ENCODE results near the gene RNASET2. TPM values are rescaled to one million over a fixed set of nuclear protein-coding genes. Genes with fewer than 3 reads are reported as not detected.
"Not testable (repeated sequence)": the region's sequence is repeated elsewhere in the genome, so short reads cannot be mapped to it uniquely, and the experiment has no call there.

Gene RNASET2
- polyA plus RNA-seq, 2 of the 4 experiments (the other 2 are of a cell fraction), result 9.3 to 11.2 TPM

DNA sequence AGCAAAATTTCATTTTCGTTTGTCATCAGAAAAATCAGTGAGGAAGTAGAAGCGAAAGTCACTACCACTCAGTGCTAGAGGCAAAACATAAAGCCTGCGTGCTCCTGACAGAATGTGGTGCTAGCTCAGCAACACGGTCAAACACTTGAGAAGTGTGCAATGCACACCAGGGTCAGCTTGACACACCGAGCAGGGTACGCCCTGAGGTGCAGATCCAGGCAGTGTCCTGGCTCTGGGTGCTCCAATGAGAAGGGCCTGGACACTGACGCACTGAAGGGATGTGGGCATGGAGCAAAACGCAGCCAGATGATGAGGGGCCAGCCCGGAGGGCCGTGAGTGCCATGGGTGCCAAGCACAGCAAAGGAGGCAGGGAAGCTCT lies 5.9 kb downstream of the RNASET2 start:
- ATAC-seq (no peak), FAIRE-seq (no peak), DNase-seq (ENCODE audit: low read depth in 1 of 2, low spot score in 1 of 2) (no peak)
- CTCF ChIA-PET, result interaction anchor here (0.6 to 3.2 kb wide), 8 partner anchors 15 to 176 kb away, joined by 3 to 13 read pairs (median 4); no protein-coding TSS in a partner anchor
- POLR2A ChIA-PET, result no interaction called here
- WGBS (ENCODE audit: missing lambda C conversion rate), result 82% methylated on average over 7 of the region's 10 CpGs
- Histone ChIP-seq H3K4me2 (no peak overlapping the region), H3K4me1 (no peaks in the 10 kb centered on the region), H3K27ac (no peak overlapping the region), H3K4me3 (no peak overlapping the region), H3K9me3 (no peaks in the 10 kb centered on the region)
- TF ChIP-seq GATA3 (IDR thresholded peaks at IDR 0.05; ENCODE audit: borderline replicate concordance) (no peak), MAFK (IDR thresholded peaks at IDR 0.05; ENCODE audit: partially characterized antibody) (peak; percentile 32)

DNA sequence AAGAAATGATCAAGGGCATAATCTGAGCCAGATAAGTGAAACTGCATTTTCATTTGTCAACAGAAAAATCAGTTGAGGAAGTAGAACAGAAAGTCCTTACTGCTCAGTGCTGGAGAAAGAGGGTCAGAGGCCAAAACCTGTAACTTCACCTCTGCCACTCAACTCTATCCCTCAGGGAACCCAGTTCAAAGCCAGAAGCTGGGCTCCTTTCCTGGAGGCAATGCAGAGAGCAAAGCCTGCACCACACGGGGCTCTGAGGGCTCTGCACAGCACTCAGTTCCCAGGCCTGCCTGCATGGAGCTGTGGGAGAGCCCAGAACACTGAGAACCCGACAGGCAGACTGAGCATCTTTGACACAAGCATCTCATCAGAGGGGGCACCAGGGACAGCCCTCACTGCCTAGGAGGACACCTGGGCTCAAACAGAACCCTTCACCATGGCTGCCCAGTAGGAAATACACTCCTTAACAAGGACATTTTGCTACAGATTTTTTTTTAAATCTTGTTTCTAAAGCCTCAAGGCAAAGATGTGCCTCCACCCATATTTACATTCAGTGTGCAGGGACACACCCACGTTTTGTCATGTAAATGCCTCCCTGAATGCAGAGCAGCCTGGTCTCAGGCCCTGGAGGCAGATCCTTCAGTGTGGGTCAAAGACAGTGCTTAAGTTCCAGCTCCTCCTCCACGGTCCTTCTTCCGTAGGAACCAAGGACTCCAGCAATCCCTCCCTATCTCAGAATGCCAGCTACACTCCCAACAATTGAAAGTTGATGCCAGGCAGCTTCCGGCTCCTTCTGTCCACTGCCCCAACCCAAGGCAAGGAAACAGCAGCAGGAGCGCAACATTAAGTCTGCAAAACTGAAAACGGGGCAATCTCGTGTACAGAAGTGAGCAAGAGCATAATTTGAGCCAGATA lies 6.6 kb downstream of the RNASET2 start:
- DNase-seq (ENCODE audit: low read depth in 1 of 2, low spot score in 1 of 2) (no peak), ATAC-seq (no peak), FAIRE-seq (no peak)
- no peaks in the 10 kb centered on the region for H3K4me1 ChIP-seq
- TF ChIP-seq, protein P1, sequence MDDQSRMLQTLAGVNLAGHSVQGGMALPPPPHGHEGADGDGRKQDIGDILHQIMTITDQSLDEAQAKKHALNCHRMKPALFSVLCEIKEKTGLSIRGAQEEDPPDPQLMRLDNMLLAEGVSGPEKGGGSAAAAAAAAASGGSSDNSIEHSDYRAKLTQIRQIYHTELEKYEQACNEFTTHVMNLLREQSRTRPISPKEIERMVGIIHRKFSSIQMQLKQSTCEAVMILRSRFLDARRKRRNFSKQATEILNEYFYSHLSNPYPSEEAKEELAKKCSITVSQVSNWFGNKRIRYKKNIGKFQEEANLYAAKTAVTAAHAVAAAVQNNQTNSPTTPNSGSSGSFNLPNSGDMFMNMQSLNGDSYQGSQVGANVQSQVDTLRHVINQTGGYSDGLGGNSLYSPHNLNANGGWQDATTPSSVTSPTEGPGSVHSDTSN (IDR thresholded peaks at IDR 0.05), result no peak
- TF ChIP-seq RAD21 (conservative IDR thresholded peaks at IDR 0.05 in 1 of 2, IDR thresholded peaks at IDR 0.05 in 1 of 2), result no peak
- TF ChIP-seq FOSB (CRISPR knock-in tag; IDR thresholded peaks at IDR 0.05), result no peak
- no peak for TF ChIP-seq RARB (CRISPR knock-in tag; IDR thresholded peaks at IDR 0.05)
- TF ChIP-seq, protein P2, sequence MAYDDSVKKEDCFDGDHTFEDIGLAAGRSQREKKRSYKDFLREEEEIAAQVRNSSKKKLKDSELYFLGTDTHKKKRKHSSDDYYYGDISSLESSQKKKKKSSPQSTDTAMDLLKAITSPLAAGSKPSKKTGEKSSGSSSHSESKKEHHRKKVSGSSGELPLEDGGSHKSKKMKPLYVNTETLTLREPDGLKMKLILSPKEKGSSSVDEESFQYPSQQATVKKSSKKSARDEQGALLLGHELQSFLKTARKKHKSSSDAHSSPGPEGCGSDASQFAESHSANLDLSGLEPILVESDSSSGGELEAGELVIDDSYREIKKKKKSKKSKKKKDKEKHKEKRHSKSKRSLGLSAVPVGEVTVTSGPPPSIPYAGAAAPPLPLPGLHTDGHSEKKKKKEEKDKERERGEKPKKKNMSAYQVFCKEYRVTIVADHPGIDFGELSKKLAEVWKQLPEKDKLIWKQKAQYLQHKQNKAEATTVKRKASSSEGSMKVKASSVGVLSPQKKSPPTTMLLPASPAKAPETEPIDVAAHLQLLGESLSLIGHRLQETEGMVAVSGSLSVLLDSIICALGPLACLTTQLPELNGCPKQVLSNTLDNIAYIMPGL (CRISPR knock-in tag; IDR thresholded peaks at IDR 0.05; ENCODE audit: borderline replicate concordance), result no peak
- TF ChIP-seq SMC3 (IDR thresholded peaks at IDR 0.05), result no peak
- no peak for TF ChIP-seq CHD4 (IDR thresholded peaks at IDR 0.05; ENCODE audit: borderline replicate concordance)
- TF ChIP-seq RNF2 (IDR thresholded peaks at IDR 0.05; ENCODE audit: borderline replicate concordance, low read depth), result no peak
- no peak for TF ChIP-seq HOXB13 (CRISPR knock-in tag; IDR thresholded peaks at IDR 0.05; ENCODE audit: low read depth)
- no peak for TF ChIP-seq CBX2 (IDR thresholded peaks at IDR 0.05; ENCODE audit: borderline replicate concordance, low read depth)
- TF ChIP-seq, protein P3, sequence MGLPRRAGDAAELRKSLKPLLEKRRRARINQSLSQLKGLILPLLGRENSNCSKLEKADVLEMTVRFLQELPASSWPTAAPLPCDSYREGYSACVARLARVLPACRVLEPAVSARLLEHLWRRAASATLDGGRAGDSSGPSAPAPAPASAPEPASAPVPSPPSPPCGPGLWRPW (IDR thresholded peaks at IDR 0.05), result no peak
- TF ChIP-seq JUN (IDR thresholded peaks at IDR 0.05), result no peak
- no peak overlapping the region for H3K4me3 ChIP-seq
- H3K27ac ChIP-seq, result no peak overlapping the region
- H3K4me2 ChIP-seq, result no peak overlapping the region
- WGBS (ENCODE audit: missing lambda C conversion rate), result 76% methylated on average over 8 of the region's 9 CpGs
- no peaks in the 10 kb centered on the region for H3K9me3 ChIP-seq
- ChIA-PET POLR2A (no interaction called here), CTCF (interaction anchor here (0.6 to 3.2 kb wide), 4 partner anchors 14 to 167 kb away, joined by 3 to 10 read pairs (median 6); no protein-coding TSS in a partner anchor)

DNA sequence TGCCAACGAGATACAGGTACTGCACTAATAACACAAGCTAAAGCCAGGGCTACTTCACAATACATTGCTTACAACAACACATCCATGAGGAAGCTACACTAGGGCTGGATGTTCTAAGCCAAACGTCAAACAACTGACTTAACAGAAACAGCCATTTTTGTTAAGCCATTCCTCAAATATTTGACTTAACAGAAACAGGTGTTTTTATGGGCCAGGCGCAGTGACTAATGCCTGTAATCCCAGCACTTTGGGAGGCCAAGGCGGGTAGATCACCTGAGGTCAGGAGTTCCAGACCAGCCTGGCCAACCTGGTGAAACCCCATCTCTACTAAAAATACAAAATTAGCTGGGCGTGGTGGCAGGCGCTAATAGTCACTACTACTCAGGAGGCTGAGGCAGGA lies 7.6 kb downstream of the RNASET2 start:
- POLR2A ChIA-PET; ATAC-seq; H3K27ac ChIP-seq; DNase-seq (ENCODE audit: low read depth in 1 of 2, low spot score in 1 of 2); H3K4me2 ChIP-seq; H3K9me3 ChIP-seq; FAIRE-seq; H3K4me3 ChIP-seq; H3K4me1 ChIP-seq: not testable (repeated sequence)
- WGBS (ENCODE audit: missing lambda C conversion rate), result 79% methylated on average over 6 of the region's 6 CpGs
- CTCF ChIA-PET, result interaction anchor here (1.1 kb wide), 1 partner anchor 173 kb away, joined by 5 read pairs; no protein-coding TSS in a partner anchor

DNA sequence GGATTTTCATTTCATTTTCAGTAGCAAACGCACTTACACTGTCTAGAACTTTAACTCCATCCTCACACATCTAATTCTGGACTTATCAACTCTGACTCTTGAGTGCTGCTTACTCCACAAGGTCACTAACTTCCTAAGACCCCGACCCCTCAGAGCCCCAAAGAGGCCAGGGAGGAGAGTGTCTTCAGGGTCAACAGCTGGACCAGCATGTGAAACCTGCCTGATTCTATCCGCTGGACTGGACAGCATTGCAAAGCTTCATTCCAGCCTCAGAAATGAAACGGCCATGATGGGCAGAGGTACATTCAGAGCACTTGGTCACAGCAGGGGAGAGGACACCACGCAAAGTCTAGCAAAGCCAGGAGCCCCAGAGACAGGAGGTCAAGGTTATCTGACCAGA lies 9.1 kb downstream of the RNASET2 start:
- POLR2A ChIA-PET, result no interaction called here
- no peak for TF ChIP-seq ZSCAN20 (CRISPR knock-in tag; IDR thresholded peaks at IDR 0.05)
- TF ChIP-seq ZNF302 (CRISPR knock-in tag; IDR thresholded peaks at IDR 0.05), result no peak
- TF ChIP-seq TP53 (CRISPR knock-in tag; IDR thresholded peaks at IDR 0.05), result no peak
- TF ChIP-seq HDAC2 (IDR thresholded peaks at IDR 0.05), result no peak
- no peak for TF ChIP-seq FOSL2 (IDR thresholded peaks at IDR 0.05)
- no peak for TF ChIP-seq FOSL2 (CRISPR knock-in tag; IDR thresholded peaks at IDR 0.05)
- TF ChIP-seq RAD21 (conservative IDR thresholded peaks at IDR 0.05 in 1 of 2, IDR thresholded peaks at IDR 0.05 in 1 of 2), result no peak
- no peak for TF ChIP-seq JUNB (IDR thresholded peaks at IDR 0.05)
- TF ChIP-seq CEBPB (IDR thresholded peaks at IDR 0.05), result no peak
- TF ChIP-seq, protein P4, sequence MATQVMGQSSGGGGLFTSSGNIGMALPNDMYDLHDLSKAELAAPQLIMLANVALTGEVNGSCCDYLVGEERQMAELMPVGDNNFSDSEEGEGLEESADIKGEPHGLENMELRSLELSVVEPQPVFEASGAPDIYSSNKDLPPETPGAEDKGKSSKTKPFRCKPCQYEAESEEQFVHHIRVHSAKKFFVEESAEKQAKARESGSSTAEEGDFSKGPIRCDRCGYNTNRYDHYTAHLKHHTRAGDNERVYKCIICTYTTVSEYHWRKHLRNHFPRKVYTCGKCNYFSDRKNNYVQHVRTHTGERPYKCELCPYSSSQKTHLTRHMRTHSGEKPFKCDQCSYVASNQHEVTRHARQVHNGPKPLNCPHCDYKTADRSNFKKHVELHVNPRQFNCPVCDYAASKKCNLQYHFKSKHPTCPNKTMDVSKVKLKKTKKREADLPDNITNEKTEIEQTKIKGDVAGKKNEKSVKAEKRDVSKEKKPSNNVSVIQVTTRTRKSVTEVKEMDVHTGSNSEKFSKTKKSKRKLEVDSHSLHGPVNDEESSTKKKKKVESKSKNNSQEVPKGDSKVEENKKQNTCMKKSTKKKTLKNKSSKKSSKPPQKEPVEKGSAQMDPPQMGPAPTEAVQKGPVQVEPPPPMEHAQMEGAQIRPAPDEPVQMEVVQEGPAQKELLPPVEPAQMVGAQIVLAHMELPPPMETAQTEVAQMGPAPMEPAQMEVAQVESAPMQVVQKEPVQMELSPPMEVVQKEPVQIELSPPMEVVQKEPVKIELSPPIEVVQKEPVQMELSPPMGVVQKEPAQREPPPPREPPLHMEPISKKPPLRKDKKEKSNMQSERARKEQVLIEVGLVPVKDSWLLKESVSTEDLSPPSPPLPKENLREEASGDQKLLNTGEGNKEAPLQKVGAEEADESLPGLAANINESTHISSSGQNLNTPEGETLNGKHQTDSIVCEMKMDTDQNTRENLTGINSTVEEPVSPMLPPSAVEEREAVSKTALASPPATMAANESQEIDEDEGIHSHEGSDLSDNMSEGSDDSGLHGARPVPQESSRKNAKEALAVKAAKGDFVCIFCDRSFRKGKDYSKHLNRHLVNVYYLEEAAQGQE (IDR thresholded peaks at IDR 0.05), result no peak
- no peak for TF ChIP-seq SREBF2 (IDR thresholded peaks at IDR 0.05)
- TF ChIP-seq RARB (CRISPR knock-in tag; IDR thresholded peaks at IDR 0.05), result no peak

More for the DNA sequence above, 9.1 kb downstream of the RNASET2 start:
- ATAC-seq (no peak), FAIRE-seq (no peak), DNase-seq (ENCODE audit: low read depth in 1 of 2, low spot score in 1 of 2) (no peak)
- Histone ChIP-seq H3K4me3 (no peak overlapping the region), H3K9me3 (no peaks in the 10 kb centered on the region), H3K4me2 (no peak overlapping the region), H3K4me1 (no peaks in the 10 kb centered on the region), H3K27ac (no peak overlapping the region)
- 75% methylated on average over 4 of the region's 5 CpGs for WGBS (ENCODE audit: missing lambda C conversion rate)
- CTCF ChIA-PET, result no interaction called here

Measured in A549 (cell line).